ENCODE data around the gene PRR23E.

Gene PRR23E

GRCh38 chr3:127209840-127210653 lies 17.1 kb downstream of the PRR23E start:
- no peak for DNase-seq (ENCODE audit: low spot score)

GRCh38 chr3:127210654-127210943 lies 17.7 kb downstream of the PRR23E start:
- DNase-seq (ENCODE audit: low spot score), result no peak

- no peak for DNase-seq (ENCODE audit: low spot score)
Measured at GRCh38 chr3:127211118-127212060, 18.5 kb downstream of the PRR23E start.

GRCh38 chr3:127212231-127212630 lies 19.3 kb downstream of the PRR23E start:
- DNase-seq (ENCODE audit: low spot score), result no peak

GRCh38 chr3:127212711-127213110 lies 19.8 kb downstream of the PRR23E start:
- DNase-seq (ENCODE audit: low spot score), result no peak

- no peak for DNase-seq (ENCODE audit: low spot score)
Measured at GRCh38 chr3:127213381-127213918, 20.5 kb downstream of the PRR23E start.

GRCh38 chr3:127214975-127215374 lies 22.0 kb downstream of the PRR23E start:
- DNase-seq (ENCODE audit: low spot score), result no peak

GRCh38 chr3:127215714-127216414 lies 22.9 kb downstream of the PRR23E start:
- DNase-seq (ENCODE audit: low spot score), result no peak

- no peak for DNase-seq (ENCODE audit: low spot score)
Measured at GRCh38 chr3:127216415-127217261, 23.7 kb downstream of the PRR23E start.

GRCh38 chr3:127217596-127218453 lies 24.9 kb downstream of the PRR23E start:
- DNase-seq (ENCODE audit: low spot score), result no peak

GRCh38 chr3:127218454-127218922 lies 25.6 kb downstream of the PRR23E start:
- DNase-seq (ENCODE audit: low spot score), result no peak

GRCh38 chr3:127220497-127220896 lies 27.6 kb downstream of the PRR23E start:
- no peak for DNase-seq (ENCODE audit: low spot score)

GRCh38 chr3:127221037-127221436 lies 28.1 kb downstream of the PRR23E start:
- DNase-seq (ENCODE audit: low spot score), result no peak

- no peak for DNase-seq (ENCODE audit: low spot score)
Measured at GRCh38 chr3:127221446-127222035, 28.6 kb downstream of the PRR23E start.

GRCh38 chr3:127222163-127222562 lies 29.2 kb downstream of the PRR23E start:
- no peak for DNase-seq (ENCODE audit: low spot score)

GRCh38 chr3:127222664-127223063 lies 29.7 kb downstream of the PRR23E start:
- no peak for DNase-seq (ENCODE audit: low spot score)

GRCh38 chr3:127224118-127224517 lies 31.2 kb downstream of the PRR23E start:
- no peak for DNase-seq (ENCODE audit: low spot score)

GRCh38 chr3:127226457-127226856 lies 33.5 kb downstream of the PRR23E start:
- no peak for DNase-seq (ENCODE audit: low spot score)

- DNase-seq (ENCODE audit: low spot score), result no peak
Measured at GRCh38 chr3:127226946-127227842, 34.3 kb downstream of the PRR23E start.

Data from globus pallidus (tissue), 1 donor.